Activated T-cell treated with anti-CD3 and anti-CD28 coated beads, Interleukin-2, amount 50 U/mL, for 4 hours (primary cell): ENCODE measurements around the gene MYO5B. TPM values are rescaled to one million over a fixed set of nuclear protein-coding genes. Genes with fewer than 3 reads are reported as not detected.

Experiments used
- ATAC-seq, 2 donors: fragments of 200-7000 bp; cut with Tn5 transposase; one replicate each; pipeline ENCODE4 v1.10.0; 2021
- DNase-seq: peaks from one replicate; pipeline ENCODE4 v3.0.0-alpha.2; 2020
- H3K27me3 Mint-ChIP-seq: one replicate; pipeline ENCODE4 v1.8.0; 2021; ENCODE audit warnings: low read depth, mixed read lengths
- H3K36me3 Mint-ChIP-seq: one replicate; pipeline ENCODE4 v1.8.0; 2022; ENCODE audit warnings: mixed read lengths; ENCODE audit not compliant: insufficient read depth
- H3K4me1 Mint-ChIP-seq: one replicate; pipeline ENCODE4 v1.8.0; 2021; ENCODE audit warnings: low read depth, mixed read lengths
- H3K4me3 Mint-ChIP-seq: one replicate; pipeline ENCODE4 v1.8.0; 2021; ENCODE audit warnings: mild to moderate bottlenecking, moderate library complexity, mixed read lengths
- H3K9me3 Mint-ChIP-seq: one replicate; pipeline ENCODE4 v1.8.0; 2021; ENCODE audit warnings: mixed read lengths
- total RNA-seq, 3 donors: library from RNA; stranded (reverse); gene quantifications; one replicate each; pipeline ENCODE4 v1.2.1, GENCODE V29; 2021

MYO5B gene
- total RNA-seq, 3 donors from 2014 or later = 0.13 to 0.14 (median 0.13) TPM

- H3K4me1 Mint-ChIP-seq = peaks cover 13% of the 10 kb centered on the region
- DNase-seq (no peak), ATAC-seq (no peak)
- H3K9me3 Mint-ChIP-seq = peaks cover 12% of the 10 kb centered on the region
- H3K36me3 Mint-ChIP-seq = no peaks in the 10 kb centered on the region
- H3K4me3 Mint-ChIP-seq = no peak overlapping the region
- peaks cover 71% of the 10 kb centered on the region for H3K27me3 Mint-ChIP-seq
These were observed 1.3 kb upstream of the MYO5B start for GRCh38 chr18:50196261-50196660.

DNA sequence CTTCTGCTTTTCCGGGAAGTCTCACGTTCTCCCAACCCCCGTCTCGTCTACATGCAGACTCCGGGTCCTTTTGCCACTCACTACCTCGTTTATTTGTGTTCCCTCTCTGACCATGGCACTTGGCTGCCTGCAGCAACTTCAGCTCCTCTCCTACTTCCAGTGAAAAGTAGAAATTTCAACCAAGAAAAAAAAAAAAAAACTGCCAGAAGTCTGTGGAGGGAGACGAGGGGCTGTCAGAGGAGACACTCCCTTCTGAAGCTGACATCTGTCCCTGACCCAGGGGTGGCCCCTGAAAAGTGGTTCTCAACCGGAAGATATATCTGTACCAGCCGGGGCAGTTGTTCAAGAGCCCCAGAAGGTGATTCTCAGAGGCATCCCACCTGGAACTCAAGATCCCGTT lies 742 bp upstream of the MYO5B start:
- ATAC-seq (no peak), DNase-seq (no peak)
- Mint-ChIP-seq H3K4me3 (peak overlapping the region; percentile 60), H3K9me3 (peaks cover 6% of the 10 kb centered on the region), H3K36me3 (no peaks in the 10 kb centered on the region), H3K4me1 (peaks cover 13% of the 10 kb centered on the region), H3K27me3 (peaks cover 67% of the 10 kb centered on the region)

DNA sequence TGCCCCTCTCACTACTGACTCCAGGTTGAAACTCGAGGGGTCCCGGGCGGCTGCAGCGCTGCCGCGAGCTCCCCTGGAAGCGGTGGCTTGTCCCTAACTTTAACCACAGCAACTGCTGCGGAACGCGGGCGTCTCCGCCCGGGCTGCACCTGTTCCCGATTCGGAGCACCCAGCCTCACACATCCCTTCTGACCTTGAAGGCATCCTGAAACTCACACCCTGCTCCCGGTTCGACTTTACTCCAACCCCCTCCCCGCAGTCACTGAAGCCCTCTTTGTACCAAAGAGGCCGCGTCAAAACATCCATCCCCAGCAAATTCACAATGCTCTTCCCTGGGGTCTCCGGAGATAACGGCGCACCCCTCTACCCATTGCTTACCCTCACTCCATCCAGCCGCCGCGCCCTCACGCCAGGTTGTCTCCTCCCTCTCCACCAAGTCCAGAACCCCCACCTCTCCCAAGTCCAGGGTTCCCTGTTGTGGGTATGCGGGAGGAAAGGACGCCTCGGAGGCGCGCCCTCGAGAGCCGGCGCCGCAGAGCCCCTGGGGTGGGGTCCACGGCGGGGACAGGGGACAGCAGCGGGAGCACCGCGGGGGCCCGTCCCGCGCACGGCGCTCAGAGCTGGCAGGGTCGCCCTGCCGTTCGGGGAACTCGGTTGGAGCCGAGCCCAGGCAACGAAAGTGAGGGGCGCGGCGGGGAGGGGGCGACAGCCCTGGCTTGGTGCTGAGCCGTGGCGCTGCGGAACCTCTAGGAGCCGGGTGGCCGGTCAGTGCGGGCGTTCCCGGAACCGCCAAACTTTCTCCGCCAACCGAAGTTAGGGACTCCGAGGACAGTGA lies 934 bp downstream of the MYO5B start:
- Mint-ChIP-seq H3K4me3 (peak overlapping the region; percentile 54), H3K27me3 (peaks cover 71% of the 10 kb centered on the region)
- peak; percentile 1 to 8 for ATAC-seq

DNA sequence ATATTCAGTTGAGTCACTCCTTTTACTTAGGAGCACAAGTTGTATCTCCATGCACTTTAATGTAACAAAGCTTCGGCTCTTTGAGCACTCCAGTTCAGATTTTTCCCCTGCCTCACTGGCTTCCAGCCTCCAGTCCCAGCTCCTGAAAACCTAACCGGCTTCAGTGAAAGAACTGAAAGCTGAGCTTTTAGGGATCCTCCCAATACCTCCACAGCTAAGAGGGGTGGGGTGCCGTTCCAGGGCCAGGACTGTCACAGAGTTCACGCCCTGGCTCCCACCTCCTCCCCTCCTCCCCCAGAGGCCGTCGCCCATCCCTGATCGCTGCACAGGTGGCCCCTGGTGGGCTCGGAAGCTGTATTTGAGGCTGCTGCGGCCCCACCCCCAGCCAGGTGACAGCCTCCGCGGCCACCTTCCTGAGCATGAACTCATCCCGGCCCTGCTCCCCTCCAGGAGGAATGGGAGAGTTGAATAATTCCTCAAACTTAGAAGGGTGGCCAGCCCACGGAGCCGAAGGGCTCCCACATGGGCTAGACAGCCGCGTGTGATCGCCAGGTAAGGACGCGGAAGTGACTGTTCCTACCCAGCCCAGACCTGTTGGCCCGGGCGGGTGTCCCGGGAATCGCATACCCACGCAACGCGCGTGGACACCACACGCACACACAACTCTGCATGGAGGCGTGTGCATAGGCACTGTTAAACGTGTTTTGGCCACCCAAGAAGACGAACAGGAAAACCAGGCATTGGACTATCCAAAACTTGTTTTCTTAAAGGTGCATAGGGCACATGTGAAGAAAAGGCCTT lies 1.8 kb downstream of the MYO5B start:
- Mint-ChIP-seq H3K4me3 (peak overlapping the region; percentile 54), H3K36me3 (no peaks in the 10 kb centered on the region), H3K9me3 (no peaks in the 10 kb centered on the region), H3K4me1 (peaks cover 14% of the 10 kb centered on the region), H3K27me3 (peaks cover 67% of the 10 kb centered on the region)
- no peak for DNase-seq
- no peak for ATAC-seq

More for the DNA sequence above, 934 bp downstream of the MYO5B start:
- DNase-seq = no peak
- Mint-ChIP-seq H3K36me3 (no peaks in the 10 kb centered on the region), H3K9me3 (no peaks in the 10 kb centered on the region), H3K4me1 (peaks cover 14% of the 10 kb centered on the region)

- Mint-ChIP-seq H3K9me3 (no peaks in the 10 kb centered on the region), H3K36me3 (no peaks in the 10 kb centered on the region), H3K4me3 (no peak overlapping the region), H3K4me1 (peaks cover 14% of the 10 kb centered on the region), H3K27me3 (peaks cover 52% of the 10 kb centered on the region)
- ATAC-seq (no peak), DNase-seq (no peak)
These were observed 4.0 kb downstream of the MYO5B start for GRCh38 chr18:50190926-50191325.

- peaks cover 45% of the 10 kb centered on the region for H3K27me3 Mint-ChIP-seq
These were observed 4.7 kb downstream of the MYO5B start for GRCh38 chr18:50190236-50190635.

DNA sequence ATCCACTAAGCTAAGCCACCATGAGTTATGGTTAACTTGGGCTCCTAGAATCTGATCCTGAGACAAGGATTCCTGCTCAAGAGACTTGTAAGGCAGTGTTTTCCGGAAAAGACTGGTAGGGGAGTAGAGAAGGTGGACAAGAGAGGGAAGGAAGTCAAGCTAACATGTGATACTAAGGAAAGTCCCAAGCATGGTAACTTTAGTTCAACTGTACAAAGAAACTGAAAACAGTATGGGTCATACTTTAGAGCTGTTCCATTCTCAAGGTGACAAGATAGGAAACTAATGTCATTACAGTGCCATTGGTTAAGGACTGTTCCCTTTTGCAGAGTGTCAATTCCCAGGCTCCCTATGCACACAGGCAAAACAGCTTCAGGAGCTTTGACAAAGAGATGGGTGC lies 5.8 kb downstream of the MYO5B start:
- ATAC-seq (no peak), DNase-seq (no peak)
- peaks cover 48% of the 10 kb centered on the region for H3K27me3 Mint-ChIP-seq
- H3K4me1 Mint-ChIP-seq = peaks cover 9% of the 10 kb centered on the region
- H3K9me3 Mint-ChIP-seq = no peaks in the 10 kb centered on the region
- no peak overlapping the region for H3K4me3 Mint-ChIP-seq
- H3K36me3 Mint-ChIP-seq = no peaks in the 10 kb centered on the region

More at GRCh38 chr18:50190236-50190635, 4.7 kb downstream of the MYO5B start:
- peaks cover 9% of the 10 kb centered on the region for H3K4me1 Mint-ChIP-seq
- ATAC-seq = peak; percentile 47 to 60
- H3K9me3 Mint-ChIP-seq = no peaks in the 10 kb centered on the region
- no peak for DNase-seq
- H3K36me3 Mint-ChIP-seq = no peaks in the 10 kb centered on the region
- H3K4me3 Mint-ChIP-seq = no peak overlapping the region

DNA sequence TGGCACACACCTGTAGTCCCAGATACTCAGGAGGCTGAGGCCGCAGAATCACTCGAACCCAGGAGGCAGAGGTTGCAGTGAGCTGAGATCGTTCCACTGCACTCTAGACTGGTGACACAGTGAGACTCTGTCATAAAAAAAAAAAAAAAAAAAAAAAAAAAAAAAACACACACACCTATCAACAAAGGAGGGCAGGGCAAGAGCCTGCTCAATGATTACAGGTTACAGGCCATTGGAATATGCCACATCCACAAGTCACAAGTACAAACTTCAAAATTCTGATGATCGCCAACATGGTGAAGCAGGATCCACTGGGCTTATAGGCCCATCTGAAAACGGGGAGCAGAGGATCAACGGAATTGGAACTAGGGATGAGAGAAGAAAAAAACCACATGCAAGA lies 6.3 kb downstream of the MYO5B start:
- no peaks in the 10 kb centered on the region for H3K9me3 Mint-ChIP-seq
- no peak overlapping the region for H3K4me3 Mint-ChIP-seq
- peaks cover 50% of the 10 kb centered on the region for H3K27me3 Mint-ChIP-seq
- H3K36me3 Mint-ChIP-seq = no peaks in the 10 kb centered on the region
- no peak for ATAC-seq
- H3K4me1 Mint-ChIP-seq = peaks cover 5% of the 10 kb centered on the region
- DNase-seq = no peak

GRCh38 chr18:50187659-50188058 lies 7.3 kb downstream of the MYO5B start:
- Mint-ChIP-seq H3K4me3 (no peak overlapping the region), H3K36me3 (no peaks in the 10 kb centered on the region), H3K4me1 (peaks cover 1% of the 10 kb centered on the region), H3K9me3 (no peaks in the 10 kb centered on the region), H3K27me3 (peaks cover 43% of the 10 kb centered on the region)
- no peak for ATAC-seq
- DNase-seq = no peak

- DNase-seq (no peak), ATAC-seq (no peak)
- no peaks in the 10 kb centered on the region for H3K36me3 Mint-ChIP-seq
- peaks cover 41% of the 10 kb centered on the region for H3K27me3 Mint-ChIP-seq
- peaks cover 1% of the 10 kb centered on the region for H3K4me1 Mint-ChIP-seq
- H3K9me3 Mint-ChIP-seq = no peaks in the 10 kb centered on the region
- H3K4me3 Mint-ChIP-seq = no peak overlapping the region
These were observed 8.6 kb downstream of the MYO5B start for GRCh38 chr18:50186385-50186784.

DNA sequence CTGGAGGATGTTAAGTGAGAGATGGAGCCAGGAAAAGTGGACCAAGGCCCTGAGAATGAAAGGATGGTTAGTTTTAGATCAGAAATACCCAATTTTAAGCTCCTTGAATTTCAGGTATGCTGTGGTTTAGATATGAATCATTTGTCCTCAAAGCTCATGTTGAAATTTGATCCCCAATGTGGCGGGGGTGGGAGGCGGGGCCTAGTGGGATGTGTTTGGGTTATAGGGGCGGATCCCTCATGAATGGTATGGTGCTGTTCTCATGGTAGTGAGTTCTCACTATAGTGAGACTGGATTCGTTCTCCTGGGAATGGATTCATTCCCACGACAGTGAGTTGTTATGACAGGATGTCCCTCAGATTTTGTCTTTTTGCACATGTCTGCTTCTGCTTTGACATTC lies 11.4 kb downstream of the MYO5B start:
- Mint-ChIP-seq H3K4me3 (no peak overlapping the region), H3K9me3 (no peaks in the 10 kb centered on the region), H3K27me3 (peaks cover 24% of the 10 kb centered on the region), H3K4me1 (no peaks in the 10 kb centered on the region), H3K36me3 (no peaks in the 10 kb centered on the region)
- ATAC-seq (no peak), DNase-seq (no peak)

GRCh38 chr18:50182511-50182910 lies 12.4 kb downstream of the MYO5B start:
- Mint-ChIP-seq H3K9me3 (no peaks in the 10 kb centered on the region), H3K4me3 (no peak overlapping the region), H3K36me3 (no peaks in the 10 kb centered on the region), H3K27me3 (peaks cover 26% of the 10 kb centered on the region), H3K4me1 (no peaks in the 10 kb centered on the region)
- no peak for ATAC-seq
- DNase-seq = no peak

DNA sequence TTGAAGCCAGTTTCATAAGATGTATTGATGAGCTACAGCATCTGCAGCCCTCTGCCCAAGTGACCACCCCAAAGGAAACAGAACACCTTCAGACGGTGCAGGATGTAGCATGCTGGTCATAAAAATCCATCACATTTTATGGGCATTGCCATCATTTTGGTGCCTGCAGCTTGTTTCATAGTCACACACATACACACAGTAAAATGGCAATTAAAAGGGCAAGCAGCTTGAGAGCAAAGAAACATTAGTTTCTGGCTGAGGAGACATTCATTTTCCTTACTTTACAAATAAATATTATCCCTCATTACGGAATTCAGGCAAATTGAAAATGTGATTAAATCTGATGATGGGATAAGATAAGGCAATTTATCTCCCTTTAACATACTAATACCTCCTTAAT lies 13.4 kb downstream of the MYO5B start:
- Mint-ChIP-seq H3K27me3 (peaks cover 29% of the 10 kb centered on the region), H3K36me3 (no peaks in the 10 kb centered on the region), H3K4me1 (no peaks in the 10 kb centered on the region), H3K4me3 (no peak overlapping the region), H3K9me3 (no peaks in the 10 kb centered on the region)
- no peak for ATAC-seq
- DNase-seq = no peak

DNA sequence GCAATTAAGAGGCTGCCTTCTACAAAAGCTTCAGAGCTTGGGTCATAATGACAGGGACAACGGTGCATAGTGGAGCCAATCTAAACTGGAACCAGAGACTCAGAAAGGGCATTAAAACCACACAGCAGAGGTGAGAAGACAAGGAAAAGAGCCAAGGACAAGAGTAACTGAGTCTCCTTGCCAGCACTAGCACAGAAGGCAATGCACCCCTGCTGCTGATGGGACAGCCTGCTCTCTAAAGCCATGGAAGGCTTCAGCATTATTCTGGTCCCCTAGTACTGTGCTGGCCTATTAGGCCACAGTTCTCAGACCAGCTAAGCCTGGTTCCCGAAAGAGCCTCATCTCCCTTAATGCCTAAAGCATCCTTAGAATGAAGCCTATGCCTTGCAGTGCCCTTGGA lies 15.5 kb downstream of the MYO5B start:
- DNase-seq (no peak), ATAC-seq (no peak)
- Mint-ChIP-seq H3K4me3 (no peak overlapping the region), H3K27me3 (peaks cover 32% of the 10 kb centered on the region), H3K9me3 (no peaks in the 10 kb centered on the region), H3K36me3 (no peaks in the 10 kb centered on the region), H3K4me1 (no peaks in the 10 kb centered on the region)
